Transverse colon (tissue), 4 donors: ENCODE data around the gene GPRIN3.

Source experiments
- POLR2AphosphoS5 ChIP-seq, 3 donors: sonication (generic); formaldehyde crosslinking; IDR thresholded peaks; one replicate each; pipeline ENCODE4 v1.6.1; 2016; ENCODE audit warnings: antibody characterized with exemption in 3 of 3
- TF ChIP-seq, protein P1 (sequence below), 5 experiments: fragments of 200-600 bp in 3 of 5; fragments of 450-650 bp in 2 of 5; sonication (generic) in 3 of 5; IDR thresholded peaks; 1 replicate in 2 of 5; 2 replicates in 3 of 5; pipeline ENCODE4 v1.5.1; 2016 to 2017; ENCODE audit warnings: antibody characterized with exemption in 5 of 5, inconsistent platforms in 3 of 5, mild to moderate bottlenecking in 2 of 5, moderate library complexity in 1 of 5

DNA sequence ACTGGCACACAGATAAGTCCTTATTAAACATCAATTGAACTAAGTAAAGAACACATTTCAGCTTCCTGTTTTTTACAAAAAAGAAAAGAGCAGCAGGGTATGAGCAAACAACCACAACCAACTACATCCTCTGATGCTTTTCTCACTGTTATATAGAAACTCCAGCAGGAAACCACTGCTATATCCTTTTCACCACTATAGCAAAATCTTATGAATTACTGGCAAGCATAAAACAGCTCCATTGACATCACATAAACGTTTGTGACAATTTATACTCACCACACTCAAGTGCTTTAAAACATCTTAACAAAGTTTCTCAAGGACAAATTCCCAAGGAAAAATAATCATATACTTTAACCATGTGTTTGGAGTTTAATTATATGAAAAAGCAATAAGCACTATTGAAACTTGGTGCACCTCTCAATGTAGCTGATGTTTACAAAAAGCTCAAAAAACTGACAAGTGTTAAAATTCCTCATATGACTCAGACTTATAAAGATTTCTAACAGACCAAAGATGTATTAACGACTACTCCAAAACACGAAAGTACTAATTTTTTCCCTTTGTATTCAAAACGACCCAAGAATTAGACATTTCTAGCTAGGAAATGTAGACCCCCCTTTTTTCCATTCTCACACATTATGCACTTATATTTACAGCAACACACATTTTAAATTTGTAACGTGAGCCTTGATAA, 12.9 kb downstream of the GPRIN3 start:
- TF ChIP-seq, protein P1, sequence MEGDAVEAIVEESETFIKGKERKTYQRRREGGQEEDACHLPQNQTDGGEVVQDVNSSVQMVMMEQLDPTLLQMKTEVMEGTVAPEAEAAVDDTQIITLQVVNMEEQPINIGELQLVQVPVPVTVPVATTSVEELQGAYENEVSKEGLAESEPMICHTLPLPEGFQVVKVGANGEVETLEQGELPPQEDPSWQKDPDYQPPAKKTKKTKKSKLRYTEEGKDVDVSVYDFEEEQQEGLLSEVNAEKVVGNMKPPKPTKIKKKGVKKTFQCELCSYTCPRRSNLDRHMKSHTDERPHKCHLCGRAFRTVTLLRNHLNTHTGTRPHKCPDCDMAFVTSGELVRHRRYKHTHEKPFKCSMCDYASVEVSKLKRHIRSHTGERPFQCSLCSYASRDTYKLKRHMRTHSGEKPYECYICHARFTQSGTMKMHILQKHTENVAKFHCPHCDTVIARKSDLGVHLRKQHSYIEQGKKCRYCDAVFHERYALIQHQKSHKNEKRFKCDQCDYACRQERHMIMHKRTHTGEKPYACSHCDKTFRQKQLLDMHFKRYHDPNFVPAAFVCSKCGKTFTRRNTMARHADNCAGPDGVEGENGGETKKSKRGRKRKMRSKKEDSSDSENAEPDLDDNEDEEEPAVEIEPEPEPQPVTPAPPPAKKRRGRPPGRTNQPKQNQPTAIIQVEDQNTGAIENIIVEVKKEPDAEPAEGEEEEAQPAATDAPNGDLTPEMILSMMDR (IDR thresholded peaks at IDR 0.05) = no peak
- TF ChIP-seq POLR2AphosphoS5 (IDR thresholded peaks at IDR 0.05) = peak in 1 of 3 donors; percentile 44
